Spleen (tissue), 11 donors: ENCODE measurements around the gene RAB15. TPM values are rescaled to one million over a fixed set of nuclear protein-coding genes. Genes with fewer than 3 reads are reported as not detected.

Experiments used
- DNase-seq: peaks from one replicate; pipeline ENCODE4 v3.0.0-alpha.2; 2020
- H3K27ac ChIP-seq, 8 donors: fragments of 200-600 bp; sonication (generic) in 7 of 8; 1 replicate in 4 of 8; 2 replicates in 4 of 8; pipeline versions ENCODE4 v1.5.0 to v1.8.0; 2016 to 2021; ENCODE audit warnings: inconsistent platforms in 4 of 8, mild to moderate bottlenecking in 4 of 8, moderate library complexity in 1 of 8
- H3K27me3 ChIP-seq, 7 donors: fragments of 200-600 bp; sonication (generic) in 6 of 7; replicated peaks in 1 of 7; 1 replicate in 4 of 7; 2 replicates in 3 of 7; pipeline versions ENCODE4 v1.5.0 to v1.8.0; 2016 to 2021; ENCODE audit warnings: inconsistent platforms in 3 of 7, mild to moderate bottlenecking in 1 of 7
- H3K36me3 ChIP-seq, 6 donors: fragments of 200-600 bp; sonication (generic) in 5 of 6; 1 replicate in 4 of 6; 2 replicates in 2 of 6; pipeline versions ENCODE4 v1.5.0 to v1.8.0; 2016 to 2021; ENCODE audit warnings: inconsistent platforms in 2 of 6
- H3K4me1 ChIP-seq, 6 donors: fragments of 200-600 bp; sonication (generic) in 5 of 6; 1 replicate in 3 of 6; 2 replicates in 3 of 6; pipeline versions ENCODE4 v1.5.0 to v1.8.0; 2016 to 2021; ENCODE audit warnings: inconsistent platforms in 3 of 6
- H3K4me3 ChIP-seq, 8 donors: fragments of 200-600 bp; sonication (generic) in 7 of 8; 1 replicate in 4 of 8; 2 replicates in 4 of 8; pipeline versions ENCODE4 v1.5.0 to v1.8.0; 2016 to 2021; ENCODE audit warnings: inconsistent platforms in 4 of 8, mild to moderate bottlenecking in 4 of 8, moderate library complexity in 2 of 8
- H3K9me3 ChIP-seq, 8 donors: fragments of 200-600 bp; sonication (generic) in 7 of 8; 1 replicate in 4 of 8; 2 replicates in 4 of 8; pipeline versions ENCODE4 v1.5.0 to v1.8.0; 2016 to 2021; ENCODE audit warnings: inconsistent platforms in 4 of 8
- POLR2A ChIP-seq, 3 donors: fragments of 450-650 bp; IDR thresholded peaks; one replicate each; pipeline ENCODE4 v1.5.1; 2017; ENCODE audit warnings: antibody characterized with exemption in 3 of 3, mild to moderate bottlenecking in 1 of 3
- POLR2AphosphoS5 ChIP-seq, 3 donors: sonication (generic); formaldehyde crosslinking; IDR thresholded peaks; one replicate each; pipeline ENCODE4 v1.5.1; 2017; ENCODE audit warnings: antibody characterized with exemption in 3 of 3
- WGBS, 5 donors: extraction: QIAGEN DNeasy Blood & Tissue Kit in 3 of 5; methylation state at CpG; one replicate each; pipeline versions ENCODE4 v1.1.5 to v1.1.7; 2013 to 2018; 5-methylcytosine and 5-hydroxymethylcytosine counted together
- intact Hi-C: fragments of 100-400 bp; cut with DNase I; formaldehyde crosslinking; loops from one replicate; pipeline ENCODE4 v1.15.0; 2023; ENCODE audit warnings: low total_unique reads
- polyA plus RNA-seq, 3 donors: library from polyadenylated mRNA; stranded (reverse); fragments of 200-250 nt; gene quantifications; one replicate each; pipeline ENCODE4 v1.2.1, GENCODE V29; 2013
- total RNA-seq, 7 donors: library from RNA; depleted of rRNA in 3 of 7; stranded (reverse); fragments of >200 nt in 3 of 7; fragmentation: NEBNext Ultra II Directional in 4 of 7; extraction: Animal tissue kit (Norgen Biotek cat#: 25700) in 4 of 7; gene quantifications; one replicate each; pipeline versions ENCODE4 v1.1.0 to v1.2.1, GENCODE V29; 2016 to 2021
- TF ChIP-seq, protein P1 (sequence below), 11 experiments: fragments of 200-600 bp in 7 of 11; fragments of 450-650 bp in 4 of 11; sonication (generic) in 4 of 11; IDR thresholded peaks in 8 of 11; conservative IDR thresholded peaks in 3 of 11; 1 replicate in 7 of 11; 2 replicates in 4 of 11; pipeline versions ENCODE4 v1.4.0 to v1.8.0; 2016 to 2021; ENCODE audit warnings: antibody characterized with exemption in 11 of 11, inconsistent platforms in 4 of 11, mild to moderate bottlenecking in 1 of 11
- donor health status: healthy with polysubstance abuse.
- donor health status: DM: no; HTN: no; CAD: no; lungs with moderate emphysema.
- donor health status: DM: no; HTN: no; CAD: no.
- donor health status: Bipolar disorder and iron deficiency.
- donor health status: healthy.
- donor health status: DM: no; HTN: no; CAD: no.
- donor health status: DM: yes; HTN: yes; CAD: no.

Gene RAB15
- total and polyA plus RNA-seq, 10 donors: 1.2 to 7.0 (median 2.2) TPM

DNA sequence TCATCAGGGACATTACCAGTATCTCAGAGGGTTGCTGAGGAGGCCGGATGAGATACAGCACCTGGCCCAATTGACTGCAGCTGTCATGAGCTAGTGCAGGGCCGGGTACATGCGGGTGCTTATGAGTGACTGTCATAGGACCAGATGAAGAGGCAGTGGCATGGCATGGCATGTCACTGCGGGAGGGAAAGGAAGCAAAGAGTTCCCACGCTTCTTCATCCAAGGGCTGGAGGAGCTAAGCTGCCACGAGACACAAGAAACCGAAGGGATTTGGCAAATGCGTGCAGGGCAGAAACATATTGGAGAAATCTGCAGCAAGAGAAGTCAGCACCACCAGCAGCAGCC, 18.9 kb downstream of the RAB15 start:
- Histone ChIP-seq H3K27me3 (no peaks in the 10 kb centered on the region), H3K4me3 (no peak overlapping the region), H3K27ac (no peak overlapping the region), H3K36me3 (peaks cover 0 to 54% (median 3%) of the 10 kb centered on the region in 6 donors), H3K9me3 (no peaks in the 10 kb centered on the region), H3K4me1 (peaks cover 0 to 14% (median 2%) of the 10 kb centered on the region in 6 donors)
- intact Hi-C loops: no loop called here
- TF ChIP-seq POLR2A (IDR thresholded peaks at IDR 0.05) (no peak), POLR2AphosphoS5 (IDR thresholded peaks at IDR 0.05) (no peak)
- TF ChIP-seq, protein P1, sequence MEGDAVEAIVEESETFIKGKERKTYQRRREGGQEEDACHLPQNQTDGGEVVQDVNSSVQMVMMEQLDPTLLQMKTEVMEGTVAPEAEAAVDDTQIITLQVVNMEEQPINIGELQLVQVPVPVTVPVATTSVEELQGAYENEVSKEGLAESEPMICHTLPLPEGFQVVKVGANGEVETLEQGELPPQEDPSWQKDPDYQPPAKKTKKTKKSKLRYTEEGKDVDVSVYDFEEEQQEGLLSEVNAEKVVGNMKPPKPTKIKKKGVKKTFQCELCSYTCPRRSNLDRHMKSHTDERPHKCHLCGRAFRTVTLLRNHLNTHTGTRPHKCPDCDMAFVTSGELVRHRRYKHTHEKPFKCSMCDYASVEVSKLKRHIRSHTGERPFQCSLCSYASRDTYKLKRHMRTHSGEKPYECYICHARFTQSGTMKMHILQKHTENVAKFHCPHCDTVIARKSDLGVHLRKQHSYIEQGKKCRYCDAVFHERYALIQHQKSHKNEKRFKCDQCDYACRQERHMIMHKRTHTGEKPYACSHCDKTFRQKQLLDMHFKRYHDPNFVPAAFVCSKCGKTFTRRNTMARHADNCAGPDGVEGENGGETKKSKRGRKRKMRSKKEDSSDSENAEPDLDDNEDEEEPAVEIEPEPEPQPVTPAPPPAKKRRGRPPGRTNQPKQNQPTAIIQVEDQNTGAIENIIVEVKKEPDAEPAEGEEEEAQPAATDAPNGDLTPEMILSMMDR (IDR thresholded peaks at IDR 0.05 in 8 of 11, conservative IDR thresholded peaks at IDR 0.05 in 3 of 11): no peak
- DNase-seq: no peak
- 89 to 96% (median 95%) methylated on average over 8 of the region's 8 CpGs for WGBS, 5 donors

DNA sequence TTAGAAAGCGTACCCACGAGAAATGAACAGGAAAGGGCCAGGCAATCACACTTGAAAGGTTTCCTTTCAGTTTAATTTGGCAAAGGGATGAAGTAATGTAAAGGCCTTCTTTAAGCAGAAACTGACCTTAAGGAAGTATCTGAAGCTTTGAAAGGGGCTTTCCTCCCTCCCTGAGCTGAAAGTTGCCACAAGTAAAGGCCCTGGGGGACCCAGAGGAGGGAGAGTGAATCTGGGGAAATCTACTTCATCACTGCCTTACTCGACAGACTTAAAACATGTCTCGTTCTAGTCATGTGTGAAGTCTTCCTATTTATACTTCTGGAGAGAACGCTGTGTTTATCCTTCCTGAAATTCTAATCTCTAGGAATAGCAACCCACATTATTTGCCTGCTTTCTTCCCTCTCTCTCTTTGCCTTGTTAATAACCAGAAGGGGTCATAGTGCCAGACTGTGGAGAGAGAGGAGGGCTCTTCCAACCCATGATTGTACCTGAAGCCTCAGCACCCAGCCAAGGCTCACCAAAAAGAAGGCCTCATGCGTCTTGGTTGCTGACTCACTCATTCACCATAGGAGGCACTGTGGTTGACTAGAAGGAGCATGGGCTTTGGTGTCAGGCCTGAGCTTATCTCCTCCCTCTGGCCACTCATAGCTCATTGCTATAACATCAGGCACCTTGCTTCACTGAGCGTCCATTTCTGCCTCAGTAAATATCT, 19.4 kb downstream of the RAB15 start:
- H3K27me3 ChIP-seq: no peaks in the 10 kb centered on the region
- TF ChIP-seq POLR2AphosphoS5 (IDR thresholded peaks at IDR 0.05) (no peak), POLR2A (IDR thresholded peaks at IDR 0.05) (no peak)
- TF ChIP-seq, protein P1 (IDR thresholded peaks at IDR 0.05 in 8 of 11, conservative IDR thresholded peaks at IDR 0.05 in 3 of 11): no peak
- no peak overlapping the region for H3K4me3 ChIP-seq
- H3K27ac ChIP-seq: no peak overlapping the region
- peaks cover 0 to 14% (median 2%) of the 10 kb centered on the region in 6 donors for H3K4me1 ChIP-seq
- H3K36me3 ChIP-seq: peaks cover 0 to 59% (median 4%) of the 10 kb centered on the region in 6 donors
- intact Hi-C loops: no loop called here
- 52 to 69% (median 58%) methylated on average over 6 to 7 of the region's 7 CpGs for WGBS, 5 donors
- H3K9me3 ChIP-seq: no peaks in the 10 kb centered on the region
- DNase-seq: no peak

DNA sequence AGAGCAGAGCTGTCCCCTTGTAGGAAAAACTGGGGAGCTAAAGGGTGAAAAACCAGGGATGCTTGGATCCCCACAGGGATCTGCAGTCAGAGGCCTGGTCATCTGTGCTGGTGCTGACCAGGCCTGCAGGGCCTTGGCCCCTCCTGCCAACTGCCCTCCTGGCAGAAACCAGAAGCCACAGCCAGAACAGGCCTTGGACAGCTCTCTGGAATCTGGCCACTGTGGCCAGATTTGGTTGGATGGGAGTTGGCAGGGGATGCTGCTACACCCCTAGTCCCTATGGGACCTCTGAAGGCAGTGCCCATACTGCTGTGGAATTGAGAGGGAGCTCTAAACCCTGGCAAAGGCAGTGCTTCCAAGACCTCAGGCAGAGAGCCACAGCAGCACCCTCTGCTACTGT, 20.4 kb downstream of the RAB15 start:
- TF ChIP-seq, protein P1 (IDR thresholded peaks at IDR 0.05 in 8 of 11, conservative IDR thresholded peaks at IDR 0.05 in 3 of 11): no peak
- no peak for TF ChIP-seq POLR2AphosphoS5 (IDR thresholded peaks at IDR 0.05)
- TF ChIP-seq POLR2A (IDR thresholded peaks at IDR 0.05): no peak
- H3K9me3 ChIP-seq: no peaks in the 10 kb centered on the region
- H3K36me3 ChIP-seq: peaks cover 0 to 60% (median 4%) of the 10 kb centered on the region in 6 donors
- no peaks in the 10 kb centered on the region for H3K27me3 ChIP-seq
- peaks cover 0 to 19% (median 2%) of the 10 kb centered on the region in 6 donors for H3K4me1 ChIP-seq
- no peak overlapping the region for H3K27ac ChIP-seq
- DNase-seq: no peak
- intact Hi-C loops: no loop called here
- no peak overlapping the region for H3K4me3 ChIP-seq

DNA sequence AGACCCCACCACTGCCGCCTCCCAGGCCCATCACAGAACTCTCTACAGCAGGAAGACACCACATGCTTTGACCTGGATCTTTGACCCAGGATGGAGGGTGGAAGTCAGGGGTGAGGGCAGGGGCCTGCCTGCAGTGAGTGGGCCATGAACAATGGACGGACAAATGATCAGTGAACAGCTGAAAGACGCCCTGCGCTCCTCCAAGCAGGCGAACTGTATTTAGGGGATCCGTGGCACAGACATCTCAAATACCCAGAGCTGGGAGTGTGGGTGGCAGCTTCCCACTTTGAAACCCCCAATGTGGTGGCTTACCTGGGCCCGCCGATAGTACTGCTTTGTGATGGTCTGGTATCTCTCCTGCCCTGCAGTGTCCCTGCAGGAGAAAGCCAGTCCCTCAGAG, 20.8 kb downstream of the RAB15 start:
- WGBS, 5 donors: 90 to 95% (median 95%) methylated on average over 8 of the region's 8 CpGs
- peaks cover 0 to 19% (median 2%) of the 10 kb centered on the region in 6 donors for H3K4me1 ChIP-seq
- DNase-seq: no peak
- no peaks in the 10 kb centered on the region for H3K27me3 ChIP-seq
- H3K9me3 ChIP-seq: no peaks in the 10 kb centered on the region
- TF ChIP-seq POLR2A (IDR thresholded peaks at IDR 0.05) (no peak), POLR2AphosphoS5 (IDR thresholded peaks at IDR 0.05) (no peak)
- TF ChIP-seq, protein P1 (IDR thresholded peaks at IDR 0.05 in 8 of 11, conservative IDR thresholded peaks at IDR 0.05 in 3 of 11): no peak
- H3K4me3 ChIP-seq: no peak overlapping the region
- H3K36me3 ChIP-seq: peaks cover 0 to 60% (median 4%) of the 10 kb centered on the region in 6 donors
- intact Hi-C loops: no loop called here
- no peak overlapping the region for H3K27ac ChIP-seq
